Measurements from ENCODE around the gene TGOLN2. TPM values are rescaled to one million over a fixed set of nuclear protein-coding genes. Genes with fewer than 3 reads are reported as not detected.

Gene TGOLN2
- total RNA-seq: 100 to 1,000 TPM; 115 to 153 (median 124) TPM

DNA sequence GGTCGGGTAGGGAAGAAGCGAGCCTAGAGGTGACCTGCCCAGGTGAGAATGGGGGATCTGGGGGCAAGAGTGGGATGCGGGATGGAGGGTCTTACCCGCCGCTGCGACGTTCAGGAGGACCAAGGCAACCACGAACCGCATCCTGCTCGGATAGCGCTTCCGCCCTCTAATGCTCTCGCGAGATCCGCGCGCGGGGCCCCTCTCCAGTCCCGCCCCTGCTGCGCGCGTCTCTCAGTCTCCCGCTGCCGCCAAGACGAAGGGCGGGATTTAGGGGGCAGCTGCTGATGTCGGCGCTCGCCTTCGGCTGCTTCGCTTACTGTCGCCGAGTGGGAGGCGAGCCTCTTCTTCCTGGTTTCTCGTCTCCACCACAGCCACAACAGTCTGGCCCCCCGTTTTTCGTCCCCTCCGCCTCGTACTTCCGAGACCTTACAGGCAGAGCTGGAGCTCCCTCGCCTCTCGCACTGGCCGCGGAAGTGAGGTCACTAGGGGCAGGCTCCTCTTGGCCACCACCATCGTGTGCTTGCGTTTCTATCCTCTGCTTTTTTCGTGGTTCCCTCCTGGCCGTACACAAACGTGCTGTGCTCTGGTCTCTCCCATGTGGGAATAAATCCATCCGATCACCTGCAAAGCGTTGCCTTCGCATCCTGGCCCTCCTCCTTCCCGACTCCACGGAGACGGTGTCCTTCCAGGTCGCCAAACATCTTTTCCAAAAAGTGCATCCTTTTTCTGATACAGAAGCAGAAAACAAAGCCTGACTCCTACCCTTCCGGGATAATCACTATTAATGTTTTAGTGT is at the start of gene TGOLN2:
Gene TGOLN2, minus strand, starts transcription at position 168 of the 796 bp plus-strand sequence. Its CDS starts 27 bp downstream, at position 141.
- WGBS, 2 donors (ENCODE audit: low coverage in 1 of 2): 0 to 1% methylated on average over 4 to 21 of the region's 57 CpGs
- peak; percentile 99 for ATAC-seq
- TF ChIP-seq POLR2A (IDR thresholded peaks at IDR 0.05) (peak; percentile 98 to 99), EP300 (IDR thresholded peaks at IDR 0.05) (no peak), POLR2AphosphoS5 (IDR thresholded peaks at IDR 0.05) (peak; percentile 100), CTCF (IDR thresholded peaks at IDR 0.05) (peak in 1 of 4 experiments; percentile 34)
- no peaks in the 10 kb centered on the region for H3K27me3 ChIP-seq
- H3K27ac ChIP-seq: peak within 1 kb of the TSS; percentile 90 to 98 (median 95)
- no peaks in the 10 kb centered on the region for H3K9me3 ChIP-seq
- peak within 1 kb of the TSS; percentile 73 to 83 for H3K4me3 ChIP-seq
- H3K36me3 ChIP-seq: peaks cover 2 to 20% of the 10 kb centered on the region in 2 donors
- H3K4me1 ChIP-seq: peaks cover 3 to 52% (median 33%) of the 10 kb centered on the region in 3 donors

- no CpG with 5 or more reads among the region's 11 CpGs for WGBS, 2 donors (ENCODE audit: low coverage in 1 of 2)
- TF ChIP-seq POLR2AphosphoS5 (IDR thresholded peaks at IDR 0.05): no peak
- TF ChIP-seq EP300 (IDR thresholded peaks at IDR 0.05): no peak
- TF ChIP-seq CTCF (IDR thresholded peaks at IDR 0.05): no peak
- TF ChIP-seq POLR2A (IDR thresholded peaks at IDR 0.05): no peak
- ATAC-seq: no peak
- Histone ChIP-seq H3K27ac (no peak overlapping the region), H3K4me3 (no peak overlapping the region), H3K27me3 (no peaks in the 10 kb centered on the region), H3K36me3 (peaks cover 0 to 88% of the 10 kb centered on the region in 2 donors), H3K4me1 (no peaks in the 10 kb centered on the region), H3K9me3 (no peaks in the 10 kb centered on the region)
Observed at GRCh38 chr2:85377083-85377482, 49.3 kb upstream of the TGOLN2 start.

GRCh38 chr2:85376291-85377065 is 48.7 kb upstream of the TGOLN2 start:
- H3K4me3 ChIP-seq: no peak overlapping the region
- H3K27me3 ChIP-seq: no peaks in the 10 kb centered on the region
- ATAC-seq: no peak
- H3K4me1 ChIP-seq: no peaks in the 10 kb centered on the region
- H3K9me3 ChIP-seq: no peaks in the 10 kb centered on the region
- TF ChIP-seq EP300 (IDR thresholded peaks at IDR 0.05) (no peak), CTCF (IDR thresholded peaks at IDR 0.05) (no peak), POLR2AphosphoS5 (IDR thresholded peaks at IDR 0.05) (no peak), POLR2A (IDR thresholded peaks at IDR 0.05) (no peak)
- no peak overlapping the region for H3K27ac ChIP-seq
- H3K36me3 ChIP-seq: peaks cover 0 to 90% of the 10 kb centered on the region in 2 donors
- whole genome bisulfite sequencing, 2 donors (ENCODE audit: low coverage in 1 of 2): 90% methylated on average over 2 of the region's 5 CpGs; no CpG with 5 or more reads in 1 of the 2 donors

- no peaks in the 10 kb centered on the region for H3K27me3 ChIP-seq
- no peaks in the 10 kb centered on the region for H3K9me3 ChIP-seq
- peak; percentile 28 for ATAC-seq
- H3K4me3 ChIP-seq: no peak overlapping the region
- TF ChIP-seq POLR2A (IDR thresholded peaks at IDR 0.05) (no peak), CTCF (IDR thresholded peaks at IDR 0.05) (no peak), POLR2AphosphoS5 (IDR thresholded peaks at IDR 0.05) (no peak), EP300 (IDR thresholded peaks at IDR 0.05) (no peak)
- WGBS, 2 donors (ENCODE audit: low coverage in 1 of 2): 92 to 97% methylated on average over 7 to 10 of the region's 11 CpGs
- peaks cover 0 to 95% of the 10 kb centered on the region in 2 donors for H3K36me3 ChIP-seq
- no peaks in the 10 kb centered on the region for H3K4me1 ChIP-seq
- no peak overlapping the region for H3K27ac ChIP-seq
Observed at GRCh38 chr2:85371045-85371444, 43.3 kb upstream of the TGOLN2 start.

All from gastroesophageal sphincter (tissue), 4 donors.